NCI-H146 (cell line): ENCODE data around the gene ZNF407.
"Not testable (repeated sequence)": the region's sequence is repeated elsewhere in the genome, so short reads cannot be mapped to it uniquely, and the experiment has no call there.

Experiments used
- DNase-seq: peaks from one replicate; lab custom pipeline; 2025; lab: John Stamatoyannopoulos, UW

The ZNF407 gene

DNA sequence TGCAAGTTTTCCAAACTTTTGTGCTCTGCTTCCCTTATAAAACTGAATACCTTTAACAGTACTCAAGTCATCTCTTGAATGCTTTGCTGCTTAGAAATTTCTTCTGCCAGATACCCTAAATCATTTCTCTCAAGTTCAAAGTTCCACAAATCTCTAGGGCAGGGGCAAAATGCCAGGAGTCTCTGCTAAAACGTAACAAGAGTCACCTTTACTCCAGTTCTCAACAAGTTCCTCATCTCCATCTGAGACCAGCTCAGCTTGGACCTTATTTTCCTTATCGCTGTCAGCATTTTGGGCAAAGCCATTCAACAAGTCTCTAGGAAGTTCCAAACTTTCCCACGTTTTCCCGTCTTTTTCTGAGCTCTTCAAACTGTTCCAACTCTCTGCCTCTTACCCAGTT is 373.7 kb downstream of the ZNF407 start:
- DNase-seq = not testable (repeated sequence)

DNA sequence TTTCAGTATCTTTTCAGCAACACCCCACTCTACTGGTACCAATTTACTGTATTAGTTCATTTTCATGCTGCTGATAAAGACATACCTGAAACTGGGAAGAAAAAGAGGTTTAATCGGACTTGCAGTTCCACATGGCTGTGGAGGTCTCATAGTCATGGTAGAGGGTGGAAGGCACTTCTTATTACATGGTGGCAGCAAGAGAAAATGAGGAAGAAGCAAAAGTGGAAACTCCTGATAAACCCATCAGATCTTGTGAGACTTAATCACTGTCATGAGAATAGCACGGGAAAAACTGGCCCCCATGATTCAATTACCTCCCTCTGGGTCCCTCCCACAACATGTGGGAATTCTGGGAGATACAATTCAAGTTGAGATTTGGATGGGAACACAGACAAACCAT is 374.1 kb downstream of the ZNF407 start:
- DNase-seq = not testable (repeated sequence)

DNA sequence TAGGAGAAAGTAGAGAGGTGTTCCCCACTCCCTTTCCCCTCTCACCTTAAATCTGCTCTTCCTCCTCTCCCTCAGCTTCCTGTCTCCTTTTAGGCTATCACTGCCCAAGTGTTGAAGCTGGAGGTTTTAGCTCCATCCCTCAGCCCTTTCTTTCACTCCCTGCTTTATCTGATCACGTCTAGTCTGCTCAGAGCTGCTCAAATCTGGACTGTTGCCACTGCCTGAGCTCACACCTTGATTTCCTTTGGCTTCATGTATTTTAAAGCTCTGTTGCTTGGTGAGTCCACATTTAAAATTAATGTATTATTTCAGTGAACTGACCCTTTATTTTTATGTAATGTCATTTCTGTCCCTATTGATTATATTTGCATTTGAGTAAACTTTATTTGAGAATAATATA is 374.7 kb downstream of the ZNF407 start:
- DNase-seq = no peak

DNA sequence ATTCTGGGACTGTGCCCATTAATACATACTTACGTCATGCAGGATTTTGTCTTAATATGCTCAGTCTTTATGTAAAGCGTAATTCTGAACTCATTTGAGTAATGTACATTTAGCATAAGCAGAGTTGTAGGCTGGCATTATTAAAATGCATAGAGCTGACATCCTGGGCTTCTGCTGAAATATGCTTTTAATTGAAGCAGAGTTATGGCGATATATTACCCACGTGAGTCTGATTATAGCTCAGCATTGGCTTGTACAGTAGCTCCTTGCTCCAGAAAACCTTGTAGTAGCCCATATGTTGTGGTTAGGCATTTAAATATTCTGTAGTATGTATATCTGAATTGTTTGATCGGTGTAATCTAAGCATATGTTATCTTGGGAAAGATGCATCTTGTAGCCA is 377.3 kb downstream of the ZNF407 start:
- no peak for DNase-seq

DNA sequence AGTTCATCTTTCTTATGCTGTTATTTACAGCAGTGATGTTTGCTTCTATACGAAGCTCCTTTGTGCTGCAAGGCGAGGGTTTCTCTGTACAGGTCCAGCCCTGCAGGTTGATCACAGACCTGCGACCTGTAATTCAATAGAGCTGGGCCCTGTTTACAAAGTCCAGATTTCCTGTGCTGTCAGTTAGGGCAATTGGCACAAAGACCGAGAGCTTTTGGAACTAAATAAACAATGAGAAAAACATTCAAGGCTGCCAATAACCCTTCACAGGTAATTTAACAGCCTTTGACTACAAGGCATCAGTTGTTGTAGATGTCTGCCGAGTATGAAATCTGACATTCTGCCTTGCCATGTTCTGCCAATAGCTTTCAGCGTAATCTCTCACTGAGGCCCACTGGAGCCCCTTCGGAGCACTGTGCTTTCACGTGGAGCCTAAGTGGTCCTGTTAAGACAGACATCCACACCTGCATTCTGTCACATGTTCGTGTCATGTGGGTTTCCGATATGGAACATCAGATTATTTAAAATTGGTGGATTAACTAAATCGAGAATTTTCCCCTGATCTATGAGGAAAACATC is 378.8 kb downstream of the ZNF407 start:
- peak; percentile 67 for DNase-seq

DNA sequence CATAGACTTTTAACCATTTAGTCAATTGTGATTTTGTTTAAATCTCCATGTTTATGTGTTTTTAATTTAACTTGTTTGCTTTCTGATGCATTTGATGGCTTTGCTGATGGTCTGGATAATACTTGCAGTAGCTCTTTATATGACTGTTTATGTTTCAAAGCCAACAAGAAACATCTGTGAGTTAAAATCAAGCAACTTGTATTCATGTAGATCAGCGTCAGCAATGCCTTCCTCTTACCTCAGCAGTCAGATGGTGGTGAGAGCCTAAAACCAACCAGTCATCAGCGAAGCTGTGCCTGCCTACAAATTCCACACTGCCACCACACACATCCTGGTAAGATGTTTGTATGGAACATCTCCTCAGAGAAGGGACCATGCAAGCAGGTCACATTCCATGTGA is 379.4 kb downstream of the ZNF407 start:
- DNase-seq = no peak

DNA sequence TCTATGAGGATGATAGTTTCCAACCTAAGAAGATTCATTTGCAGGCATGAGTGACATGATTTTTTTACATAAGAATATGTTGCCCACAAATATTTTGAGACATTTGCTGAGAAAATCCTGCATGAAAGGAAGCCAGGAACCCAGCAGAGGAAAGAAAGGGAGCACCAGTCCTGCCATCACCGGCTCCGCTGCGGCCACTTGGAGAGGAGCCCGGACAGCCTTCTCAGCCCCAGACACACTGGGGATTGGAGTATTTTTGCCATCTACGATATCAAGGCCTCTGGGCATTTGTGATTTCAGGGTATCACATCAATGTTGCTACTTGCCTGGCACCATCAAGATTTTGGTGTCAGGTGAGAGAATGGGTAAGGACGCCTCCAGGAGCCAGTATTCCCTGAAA is 383.0 kb downstream of the ZNF407 start:
- no peak for DNase-seq

DNA sequence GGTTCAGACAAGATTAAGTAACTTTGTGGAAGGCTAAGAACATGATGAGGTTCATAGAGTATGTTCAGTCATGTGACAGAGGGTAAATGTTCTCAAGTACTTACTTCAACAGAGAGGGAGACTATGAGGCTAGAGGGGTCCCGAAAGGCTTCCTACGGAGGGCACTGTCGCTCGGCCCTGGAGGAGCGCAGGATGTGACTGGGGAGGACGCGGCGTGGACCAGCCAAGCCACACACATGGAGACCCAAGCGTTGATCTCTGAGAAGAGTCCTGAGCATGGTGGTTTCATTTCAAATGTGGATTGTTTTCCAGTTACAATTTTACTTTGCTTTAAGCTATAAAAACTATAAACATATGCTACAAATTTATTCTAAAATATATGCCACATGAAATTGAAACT is 383.8 kb downstream of the ZNF407 start:
- no peak for DNase-seq

DNA sequence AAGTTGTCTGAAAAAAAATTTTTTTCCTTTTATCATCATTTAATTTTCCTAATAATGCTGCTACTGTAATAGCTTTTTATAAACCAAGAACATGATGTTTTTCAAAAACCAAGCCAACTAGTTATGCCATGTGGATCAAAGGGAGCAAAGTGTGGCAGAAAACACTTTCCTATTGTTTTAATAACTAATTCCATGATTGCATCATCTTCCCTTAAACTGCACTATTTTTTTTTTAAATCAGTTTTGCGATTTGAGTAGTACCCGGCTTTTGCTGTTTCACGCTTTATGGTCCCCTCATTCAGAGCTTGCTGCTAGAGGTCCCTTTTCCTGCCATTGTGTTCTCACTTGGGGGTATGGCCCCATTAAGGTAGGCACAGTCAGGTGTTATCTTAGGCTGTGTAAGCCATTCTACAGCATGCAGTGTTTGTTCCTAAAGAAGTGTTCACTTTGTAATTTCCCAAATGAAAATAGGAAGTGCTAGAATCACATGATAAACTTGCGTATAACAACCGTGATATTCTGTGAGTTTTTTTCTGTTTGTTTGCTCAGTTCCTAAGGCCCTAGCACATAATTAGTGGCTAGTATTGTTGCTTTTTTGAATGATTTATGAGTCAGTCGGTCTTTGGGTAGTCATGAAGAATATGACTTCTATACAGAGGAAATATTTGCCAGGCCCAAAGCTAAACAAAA is 385.4 kb downstream of the ZNF407 start:
- peak; percentile 99 for DNase-seq

DNA sequence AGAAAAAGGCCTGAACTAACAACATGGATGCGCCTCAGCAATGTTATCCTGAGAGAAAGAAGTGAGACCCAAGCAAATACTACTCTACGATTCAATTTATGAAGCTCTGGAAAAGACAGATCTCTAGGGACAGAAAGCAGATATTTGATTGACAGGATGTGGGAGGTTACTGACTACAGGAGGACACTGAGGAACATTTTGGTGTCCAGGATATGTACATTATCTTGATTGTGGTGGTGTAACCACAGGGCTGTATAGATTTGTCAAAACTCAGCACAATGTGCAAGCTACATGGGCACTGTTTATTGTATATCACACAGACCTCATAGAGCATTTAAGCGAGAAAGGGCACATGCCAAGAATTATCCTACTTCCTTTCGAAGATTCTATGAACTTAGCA is 391.5 kb downstream of the ZNF407 start:
- no peak for DNase-seq

DNA sequence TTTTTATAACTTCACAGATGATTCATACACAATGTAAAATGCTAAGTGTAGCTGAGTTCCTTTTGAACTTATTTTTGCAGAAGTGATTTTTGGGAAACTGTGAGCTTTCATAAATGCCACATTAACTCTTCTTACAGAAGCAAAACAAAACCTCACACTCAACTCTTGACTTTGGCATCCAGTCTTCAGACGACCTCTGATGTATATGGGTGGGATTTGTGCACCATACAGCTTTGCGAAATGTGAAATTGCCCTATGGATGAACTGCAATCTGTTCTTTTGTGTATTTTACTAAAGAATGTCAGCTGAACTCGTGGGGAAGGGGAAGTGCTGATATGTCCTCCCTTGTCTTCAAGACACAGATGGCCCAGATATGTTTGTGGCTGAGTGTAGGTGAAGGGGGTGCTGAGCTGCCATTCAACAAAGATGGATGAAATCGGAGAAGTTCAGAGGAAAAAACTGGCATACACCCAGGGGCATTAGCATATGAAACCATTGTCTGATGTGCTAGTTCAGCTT is 393.0 kb downstream of the ZNF407 start:
- no peak for DNase-seq

DNA sequence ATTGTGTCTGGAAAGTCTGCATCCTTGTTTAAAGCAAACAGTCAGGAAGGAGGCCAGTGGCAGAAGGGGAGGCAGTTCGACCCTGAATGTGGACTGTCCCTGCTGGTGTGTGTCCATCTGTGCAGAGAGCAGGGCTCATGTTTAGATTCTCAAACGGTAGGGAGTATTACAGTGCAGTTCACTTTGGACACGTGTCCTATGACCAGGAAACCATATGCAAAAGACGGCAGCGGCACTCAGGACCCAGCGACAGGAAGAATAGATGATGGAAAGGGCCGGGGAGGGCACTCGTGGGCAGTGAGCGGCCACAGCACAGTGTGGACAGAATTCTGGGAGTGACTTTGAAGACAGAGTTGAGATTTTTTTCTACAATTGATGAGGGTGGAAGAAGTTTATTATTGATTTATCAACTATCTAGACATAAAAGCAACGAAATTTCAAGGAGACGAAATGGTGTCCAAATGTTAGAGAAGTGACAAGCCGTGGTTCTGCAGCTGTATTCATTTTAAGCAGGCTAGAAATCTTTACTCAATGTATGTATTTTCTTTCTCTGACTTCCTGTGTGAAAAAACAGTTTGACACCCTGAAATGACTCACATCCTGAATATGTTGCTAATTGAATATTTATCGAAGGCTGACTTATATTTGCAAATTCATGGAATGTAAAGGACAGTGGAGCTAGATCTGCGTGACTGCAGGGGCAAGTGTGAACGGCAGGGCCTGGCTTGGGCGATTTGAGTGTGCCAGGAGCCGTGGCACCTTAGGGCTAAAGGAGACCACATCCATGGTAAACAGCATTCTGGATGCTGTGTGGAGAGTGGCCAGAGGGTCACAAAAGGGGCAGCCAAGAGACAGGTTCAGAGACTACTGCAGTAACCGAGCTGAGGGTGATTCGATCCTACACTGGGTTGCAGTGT is 397.1 kb downstream of the ZNF407 start:
- DNase-seq = no peak

DNA sequence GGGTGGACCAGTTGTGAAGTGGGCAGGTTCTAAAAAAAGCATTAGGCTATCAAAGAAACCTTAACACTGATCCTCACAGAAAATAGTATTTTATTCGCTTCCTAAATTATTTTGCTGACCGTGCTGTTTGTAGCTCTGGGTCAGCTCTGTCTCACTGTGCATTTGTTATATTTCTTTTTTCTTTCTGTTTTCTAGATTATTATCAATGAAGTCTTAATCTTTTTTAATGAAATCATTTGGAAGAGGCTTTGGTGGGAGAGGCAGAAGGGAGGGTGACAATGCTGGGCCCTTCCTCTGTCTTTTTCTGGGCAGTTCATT is 397.7 kb downstream of the ZNF407 start:
- no peak for DNase-seq

DNA sequence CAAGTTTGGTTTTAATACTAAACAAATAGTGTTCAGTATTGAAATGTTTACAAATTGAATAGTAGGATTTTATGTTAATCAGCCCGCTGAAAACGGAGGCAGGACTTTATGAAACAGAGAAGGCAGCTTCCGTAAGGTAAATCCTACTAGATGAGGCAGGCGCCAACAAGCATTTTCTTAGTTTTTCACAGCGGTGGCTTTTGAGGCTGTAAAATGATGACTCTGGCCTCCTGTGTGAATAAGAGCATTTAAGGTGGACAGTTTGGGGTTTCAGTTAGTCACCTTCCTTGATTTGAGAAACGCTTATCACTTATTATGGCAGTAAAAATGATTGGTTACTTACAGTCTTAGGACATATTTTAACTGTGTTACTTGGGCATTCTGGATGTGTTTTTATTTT is 398.4 kb downstream of the ZNF407 start:
- DNase-seq = no peak

DNA sequence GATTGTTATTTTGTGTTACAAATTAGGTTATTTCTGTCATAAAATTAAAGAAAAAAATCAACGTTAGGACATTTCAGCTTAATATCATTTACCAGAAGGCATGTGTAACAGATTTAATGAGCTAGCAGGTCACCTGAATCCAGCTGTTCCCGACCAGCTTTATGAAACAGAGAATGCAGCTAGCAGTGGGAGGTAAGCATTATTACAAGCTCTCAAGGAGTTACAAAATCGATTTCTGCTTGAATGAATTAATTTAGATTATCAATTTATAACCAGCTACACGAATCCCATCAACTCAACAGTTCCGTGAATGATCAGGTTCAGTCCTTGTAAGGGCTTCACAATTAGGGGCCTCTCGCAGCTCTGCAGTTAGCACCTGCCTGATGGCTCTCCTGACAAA is 399.3 kb downstream of the ZNF407 start:
- peak; percentile 77 for DNase-seq

DNA sequence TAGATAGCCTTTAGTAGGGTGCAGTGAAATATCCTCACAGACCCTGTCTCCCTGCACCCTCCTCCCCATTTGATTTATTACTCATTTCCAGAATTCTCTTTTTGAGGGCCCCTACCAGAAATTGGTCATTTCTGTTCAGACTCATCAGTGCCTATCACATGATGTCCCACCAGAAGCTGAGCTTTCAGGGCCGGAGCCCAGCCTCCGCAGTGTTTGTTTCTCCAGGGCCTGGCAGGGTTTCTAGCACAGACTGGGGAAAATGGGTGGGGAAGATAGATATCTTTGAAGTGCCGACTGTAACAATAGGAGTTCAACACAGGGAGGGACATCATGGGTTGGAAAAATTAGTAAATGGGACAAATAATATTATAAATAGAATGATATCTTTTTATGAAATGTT is 403.2 kb downstream of the ZNF407 start:
- DNase-seq = no peak

DNA sequence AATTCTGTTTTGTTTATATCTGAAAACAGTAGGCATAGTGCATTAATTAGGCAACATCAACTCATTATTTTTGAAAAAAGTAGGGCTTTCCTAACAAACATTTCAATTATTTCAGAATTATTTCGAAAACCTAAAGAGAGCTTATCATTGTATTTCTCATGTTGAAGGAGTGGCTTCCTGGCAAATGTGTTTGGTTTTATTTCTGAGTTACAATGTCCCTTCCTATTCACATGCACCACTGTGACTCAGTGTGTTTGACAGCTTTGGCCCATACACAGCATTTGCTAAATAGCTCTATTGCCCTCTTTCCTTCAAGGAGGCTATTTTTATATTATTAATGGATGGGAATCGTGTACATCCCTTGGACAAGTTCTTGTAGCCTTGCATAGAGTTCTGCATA is 405.4 kb downstream of the ZNF407 start:
- DNase-seq = no peak

DNA sequence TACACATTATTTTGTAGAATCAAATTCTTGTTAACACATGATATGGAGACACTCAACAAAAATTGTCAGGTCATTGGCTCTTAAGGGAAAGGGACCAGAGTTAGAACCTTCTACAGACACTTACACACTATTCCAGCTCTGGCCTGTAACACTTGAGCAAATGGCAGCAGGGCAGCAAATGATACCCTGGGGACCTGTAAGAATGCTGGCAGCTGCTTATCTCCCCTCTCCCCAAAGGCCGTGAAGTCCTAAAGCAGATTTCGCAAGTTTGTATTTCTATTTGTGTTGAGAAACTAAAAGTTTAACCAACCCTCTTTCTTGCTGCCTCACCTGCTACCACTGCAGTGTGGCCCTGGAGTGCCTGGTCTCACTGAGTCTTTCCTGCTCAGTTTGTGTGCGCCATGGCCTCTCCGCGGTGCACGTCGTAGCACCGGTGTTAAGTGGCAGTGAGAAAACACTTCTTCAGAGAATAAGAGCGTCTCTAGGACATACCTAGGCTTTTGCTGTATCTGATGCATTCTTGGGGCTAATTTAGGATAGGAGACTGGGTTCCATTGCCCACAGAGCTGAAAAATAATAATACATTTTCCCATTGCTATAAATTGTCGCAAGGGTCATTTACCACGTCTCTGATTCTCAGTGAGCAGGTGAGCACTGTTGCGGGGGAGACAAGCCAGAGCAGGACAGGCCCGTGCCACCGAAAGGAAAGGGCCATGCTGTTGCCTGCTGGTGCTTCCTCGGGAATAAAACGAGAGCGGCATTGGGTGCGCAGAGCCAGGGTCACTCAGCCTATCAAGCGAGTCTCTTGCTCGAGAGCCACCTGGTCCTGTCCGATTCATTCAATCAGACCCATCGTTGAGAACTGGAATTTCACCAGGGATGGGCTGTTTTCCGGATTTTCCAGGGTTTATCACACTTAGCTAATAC is 406.4 kb downstream of the ZNF407 start:
- DNase-seq = no peak

DNA sequence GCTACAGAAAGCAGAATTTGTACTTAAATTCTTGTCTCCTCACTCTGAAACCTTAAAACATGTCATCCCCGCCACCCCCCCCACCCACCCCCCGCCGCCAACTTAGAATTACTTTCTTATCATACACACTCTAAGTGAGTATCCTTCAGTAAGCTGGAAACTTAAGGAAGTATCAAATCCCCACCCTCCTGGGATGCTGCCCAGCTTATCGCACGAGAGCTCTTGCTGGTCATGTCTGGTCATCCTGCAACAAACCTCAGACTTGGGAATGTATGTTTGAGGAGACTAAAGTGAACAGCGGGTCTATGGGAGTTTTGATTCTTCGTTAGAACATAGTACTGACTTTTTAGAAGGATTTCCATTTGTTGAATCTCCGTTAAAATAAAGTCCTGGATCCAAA is 408.0 kb downstream of the ZNF407 start:
- no peak for DNase-seq

DNA sequence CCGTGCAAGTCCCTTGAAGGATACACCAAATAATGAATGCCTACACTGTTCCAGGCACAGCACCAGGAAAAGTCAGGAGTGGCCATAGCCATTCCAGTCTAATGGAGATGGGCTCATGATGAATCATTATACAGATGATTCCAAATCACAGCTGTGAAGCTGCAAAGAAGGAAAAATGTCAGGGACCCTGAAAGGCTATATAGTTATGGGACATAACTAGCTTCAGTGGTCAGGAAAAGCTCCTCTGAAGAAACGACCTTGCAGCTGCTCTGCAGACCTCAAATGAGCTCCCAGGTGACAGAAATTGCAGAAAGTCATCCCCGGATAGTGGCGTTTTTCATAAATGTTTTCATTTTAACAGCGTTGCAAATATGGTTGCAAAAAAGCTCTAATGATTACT is 410.5 kb downstream of the ZNF407 start:
- DNase-seq = no peak

DNA sequence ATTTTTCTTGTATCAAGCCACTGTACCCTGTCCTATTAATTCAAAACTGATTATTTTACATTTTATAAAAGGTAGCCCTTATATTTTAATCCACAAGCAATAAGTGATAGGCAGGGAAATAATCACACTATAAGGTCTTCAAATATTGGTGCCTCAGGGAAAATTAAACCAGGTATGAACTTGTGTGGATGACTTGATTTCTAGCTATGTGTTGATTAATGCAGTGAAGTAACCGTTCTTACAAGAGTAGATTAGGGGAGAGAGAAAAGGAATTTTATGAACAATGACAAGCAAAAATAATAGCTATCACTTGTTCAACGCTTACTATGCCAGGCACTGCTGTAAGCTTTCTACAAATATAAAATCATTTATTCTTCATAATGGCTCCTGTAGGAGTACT is 411.6 kb downstream of the ZNF407 start:
- no peak for DNase-seq

DNA sequence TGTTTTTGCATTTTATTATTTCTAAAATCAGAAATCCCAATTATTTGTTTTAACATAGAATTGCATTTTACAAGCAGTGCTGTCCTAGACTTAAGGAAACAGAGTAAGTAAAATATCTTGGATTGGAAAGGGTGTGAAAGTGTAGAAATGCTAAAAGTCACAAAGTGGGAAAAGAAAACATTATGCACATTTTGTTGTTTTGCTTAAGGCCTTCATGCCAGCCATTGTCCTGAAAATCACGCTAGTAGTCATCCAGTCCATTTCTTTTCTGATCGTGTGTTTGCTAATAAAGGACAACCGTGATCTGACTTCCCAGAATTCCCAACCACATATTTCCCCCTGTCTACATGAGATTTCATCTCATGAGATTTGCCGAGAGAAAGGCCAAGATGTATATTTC is 412.2 kb downstream of the ZNF407 start:
- DNase-seq = no peak
